ENCODE data around the gene TRIM47. TPM values are rescaled to one million over a fixed set of nuclear protein-coding genes. Genes with fewer than 3 reads are reported as not detected.

TRIM47 gene
- total and polyA plus RNA-seq, 2 of the 13 experiments (the other 11 are each of a cell fraction or from before 2014, with no cell fraction given): 33.5 to 82.0 TPM

GRCh38 chr17:75855310-75856061 lies 22.9 kb downstream of the TRIM47 start, which contains the start of gene WBP2 (continued):
- TF ChIP-seq HDAC2 (CRISPR knock-in tag; IDR thresholded peaks at IDR 0.05): peak; percentile 79
- TF ChIP-seq SMAD3 (CRISPR knock-in tag; IDR thresholded peaks at IDR 0.05): peak; percentile 80; the same call in 1 of the 2 replicates
- TF ChIP-seq ZNF749 (CRISPR knock-in tag; IDR thresholded peaks at IDR 0.05; ENCODE audit: borderline replicate concordance): peak; percentile 97
- peak; percentile 84 for TF ChIP-seq RXRA (CRISPR knock-in tag; IDR thresholded peaks at IDR 0.05)
- TF ChIP-seq MXD3 (CRISPR knock-in tag; IDR thresholded peaks at IDR 0.05): peak; percentile 56; the same call in 1 of the 2 replicates
- 0 out of 2 replicates have a peak, but pooled peaks have one; percentile 13 for TF ChIP-seq ZNF629 (CRISPR knock-in tag; conservative IDR thresholded peaks at IDR 0.05)
- no peak; the same call in 1 of the 2 replicates for TF ChIP-seq SMAD9 (CRISPR knock-in tag; IDR thresholded peaks at IDR 0.05)
- TF ChIP-seq ZNF350 (CRISPR knock-in tag; IDR thresholded peaks at IDR 0.05; ENCODE audit: borderline replicate concordance, low read depth): peak; percentile 98
- no peak; the same call in 1 of the 2 replicates for TF ChIP-seq SIX1 (CRISPR knock-in tag; IDR thresholded peaks at IDR 0.05; ENCODE audit: borderline replicate concordance)
- TF ChIP-seq POGZ (CRISPR knock-in tag; IDR thresholded peaks at IDR 0.05): peak; percentile 65; the same call in 1 of the 2 replicates
- TF ChIP-seq REXO4 (CRISPR knock-in tag; IDR thresholded peaks at IDR 0.05; ENCODE audit: borderline replicate concordance): peak; percentile 88; the same call in 1 of the 2 replicates
- TF ChIP-seq GRHL1 (CRISPR knock-in tag; conservative IDR thresholded peaks at IDR 0.05): no peak
- TF ChIP-seq SAP130 (CRISPR knock-in tag; IDR thresholded peaks at IDR 0.05; ENCODE audit: low read depth): peak; percentile 98
- TF ChIP-seq JUN (CRISPR knock-in tag; IDR thresholded peaks at IDR 0.05): peak; percentile 38; the same call in 1 of the 2 replicates
- no peak for TF ChIP-seq ZNF235 (CRISPR knock-in tag; IDR thresholded peaks at IDR 0.05; ENCODE audit: borderline replicate concordance)
- no peak; the same call in 1 of the 2 replicates for TF ChIP-seq ZNF775 (CRISPR knock-in tag; IDR thresholded peaks at IDR 0.05; ENCODE audit: borderline replicate concordance)
- TF ChIP-seq REST (IDR thresholded peaks at IDR 0.05; ENCODE audit: borderline replicate concordance in 1 of 2, low read depth in 1 of 2, low read length in 2 of 2): no peak
- 0 out of 2 replicates have a peak, but pooled peaks have one; percentile 76 for TF ChIP-seq ZNF33A (CRISPR knock-in tag; IDR thresholded peaks at IDR 0.05; ENCODE audit: borderline replicate concordance)
- TF ChIP-seq RBM22 (optimal IDR thresholded peaks at IDR 0.05; ENCODE audit: low read length): no peak
- no peak for TF ChIP-seq CENPBD1 (CRISPR knock-in tag; IDR thresholded peaks at IDR 0.05; ENCODE audit: borderline replicate concordance, low read depth)

All from HepG2 (cell line).